ENCODE measurements around the gene PLB1.

PLB1 gene

DNA sequence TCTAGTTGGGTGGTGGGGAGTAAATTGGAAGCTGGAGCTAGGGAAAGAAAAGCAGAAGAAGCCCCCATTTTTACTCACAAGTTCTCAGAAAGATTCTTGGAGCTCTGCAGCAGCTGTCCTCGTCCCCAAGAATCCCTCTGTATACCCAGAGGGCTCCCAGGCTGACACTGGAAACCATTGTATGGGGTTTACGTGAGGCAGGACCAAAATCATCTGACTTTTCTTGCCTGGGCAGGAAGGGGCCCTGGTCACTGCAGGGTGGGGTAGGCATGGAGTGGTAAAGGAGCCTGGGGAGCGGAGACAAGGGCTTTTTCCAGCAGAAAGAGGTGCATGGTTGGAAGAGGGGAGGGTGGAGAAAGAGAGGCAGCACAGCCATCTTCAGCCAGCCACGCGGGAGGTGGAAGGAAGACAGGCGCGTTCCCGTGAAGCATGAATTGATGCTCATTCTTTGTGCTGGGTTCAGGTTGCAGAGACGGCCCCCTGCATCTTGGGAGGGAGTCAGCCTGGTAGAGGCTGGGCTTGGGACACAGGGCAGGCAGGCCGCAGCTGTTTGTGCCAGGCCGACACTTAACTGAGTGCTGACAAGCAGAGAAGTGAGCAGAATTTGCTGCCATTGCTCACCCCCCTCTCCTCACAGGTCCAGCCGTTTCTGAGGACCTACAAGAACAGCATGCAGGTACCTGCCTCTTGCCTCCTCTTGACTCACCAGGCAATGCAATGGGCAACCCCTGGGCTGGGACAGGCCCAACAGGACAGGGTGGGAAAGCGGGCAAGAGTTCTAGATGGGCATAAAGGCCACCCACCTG lies 94.8 kb downstream of the PLB1 start:
- DNase-seq (ENCODE audit: low spot score): no peak

- no peak for DNase-seq (ENCODE audit: low spot score)
Observed at GRCh38 chr2:28591711-28592335, 96.0 kb downstream of the PLB1 start.

GRCh38 chr2:28592481-28592880 lies 96.6 kb downstream of the PLB1 start:
- no peak for DNase-seq (ENCODE audit: low spot score)

DNA sequence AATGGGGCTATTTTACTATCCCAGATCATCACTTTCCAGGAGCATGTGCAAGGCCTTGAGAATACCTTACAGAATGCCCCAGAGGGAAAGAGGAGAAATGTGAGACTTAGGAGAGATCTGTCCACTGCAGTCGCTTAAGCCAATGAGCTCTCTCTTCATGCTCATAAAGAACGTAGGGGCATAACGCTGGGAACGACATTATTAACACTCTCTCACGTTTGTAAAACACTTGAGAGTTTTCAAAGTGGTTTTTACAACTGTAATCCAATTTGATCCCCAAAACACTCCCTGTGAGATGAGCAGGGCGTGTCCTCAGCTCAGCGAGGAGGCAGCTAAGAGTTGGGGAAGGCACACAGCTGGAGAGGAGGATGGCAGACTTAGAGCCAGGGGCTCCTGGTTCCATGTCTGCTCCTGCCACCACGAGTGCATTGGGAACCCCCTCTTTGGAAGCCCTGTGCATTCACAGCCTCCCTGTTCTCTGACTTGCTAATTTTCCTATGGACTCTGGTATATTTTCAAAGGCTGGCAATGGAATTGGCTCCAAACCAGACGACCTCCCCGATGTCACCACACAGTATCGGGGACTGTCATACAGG lies 97.4 kb downstream of the PLB1 start:
- no peak for DNase-seq (ENCODE audit: low spot score)

DNA sequence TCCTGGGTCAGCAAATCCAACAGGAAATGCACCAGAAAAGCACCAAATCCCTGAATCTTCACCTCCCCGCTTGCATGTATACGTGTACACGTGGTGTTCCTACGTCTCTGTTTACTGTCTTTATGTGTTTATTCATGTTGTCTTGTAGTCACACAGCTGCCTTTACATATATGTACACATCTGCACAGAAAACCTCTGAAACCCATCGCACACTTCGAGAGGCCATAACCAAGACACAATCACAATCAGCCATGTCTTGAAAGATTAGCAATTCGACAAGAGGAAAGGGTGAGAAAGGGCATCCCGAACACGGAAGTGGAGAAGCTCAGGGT lies 98.1 kb downstream of the PLB1 start:
- no peak for DNase-seq (ENCODE audit: low spot score)

- peak; percentile 75 for DNase-seq (ENCODE audit: low spot score)
Observed at GRCh38 chr2:28594332-28595108, 98.7 kb downstream of the PLB1 start.

DNA sequence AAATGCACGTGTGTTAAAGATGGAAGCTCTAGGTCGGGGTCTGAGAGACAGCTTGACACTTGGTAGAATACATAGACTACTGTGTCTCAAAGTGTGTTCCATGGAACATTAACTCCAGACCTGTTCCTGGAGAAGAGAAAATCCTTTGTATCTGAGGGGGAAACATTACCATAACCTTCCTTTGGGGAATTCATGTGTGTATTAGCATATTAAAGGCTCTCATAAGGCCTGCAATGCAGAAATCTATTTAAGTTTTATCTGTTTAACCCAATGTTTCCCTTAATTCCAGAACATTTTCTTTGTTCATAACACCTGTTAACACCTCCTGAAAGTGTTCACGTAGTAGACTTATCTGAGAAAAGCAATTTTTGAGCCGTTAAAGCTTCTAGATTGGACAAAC lies 99.5 kb downstream of the PLB1 start:
- no peak for DNase-seq (ENCODE audit: low spot score)

- no peak for DNase-seq (ENCODE audit: low spot score)
Observed at GRCh38 chr2:28598484-28598883, 102.6 kb downstream of the PLB1 start.

DNA sequence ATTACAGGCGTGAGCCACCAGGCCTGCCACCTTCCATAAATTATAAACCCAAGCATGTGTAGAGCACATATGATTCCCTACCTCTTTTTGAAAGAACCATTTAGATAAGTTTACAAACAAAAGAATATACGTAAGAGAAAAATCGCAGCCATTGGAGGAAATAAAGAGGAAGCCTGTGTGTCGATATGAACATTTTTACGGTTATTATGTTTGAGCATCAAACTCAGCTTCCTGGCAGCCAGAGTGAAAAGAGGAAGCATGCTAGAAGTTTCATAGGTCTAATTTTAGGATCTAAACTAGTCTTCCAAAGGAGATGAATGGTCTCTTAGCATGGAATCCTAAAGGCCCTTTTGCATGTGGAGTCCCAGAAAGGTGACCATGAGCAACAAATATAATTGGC lies 104.3 kb downstream of the PLB1 start:
- DNase-seq (ENCODE audit: low spot score): no peak

- DNase-seq (ENCODE audit: low spot score): no peak
Observed at GRCh38 chr2:28601616-28602015, 105.8 kb downstream of the PLB1 start.

DNA sequence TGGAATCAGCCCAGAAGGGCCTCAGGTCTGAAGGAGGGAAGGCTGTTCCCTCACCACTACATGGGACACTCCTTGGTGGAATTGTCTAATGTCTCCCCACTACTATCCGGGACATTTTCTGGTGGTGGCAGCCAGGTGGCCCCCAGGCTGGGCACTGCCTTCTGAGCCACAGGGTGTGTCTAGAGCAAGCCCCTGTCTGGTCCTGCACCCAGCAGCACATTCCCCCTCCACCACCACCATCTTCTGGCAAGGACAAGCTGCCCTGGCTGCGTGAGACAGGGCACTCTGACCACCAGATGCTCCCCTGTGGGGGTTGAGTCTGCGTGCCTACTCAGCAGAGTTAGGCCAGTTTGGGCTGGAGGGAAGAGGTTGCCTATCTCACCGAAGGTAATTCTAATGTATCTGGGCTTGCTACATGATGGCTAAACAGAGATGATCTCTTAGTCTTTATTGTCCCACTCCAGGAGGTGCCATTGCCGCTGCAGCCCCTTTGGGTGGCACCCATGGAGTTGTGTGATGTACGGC lies 106.3 kb downstream of the PLB1 start:
- DNase-seq (ENCODE audit: low spot score): no peak

GRCh38 chr2:28602751-28603639 lies 107.1 kb downstream of the PLB1 start:
- DNase-seq (ENCODE audit: low spot score): no peak

- DNase-seq (ENCODE audit: low spot score): no peak
Observed at GRCh38 chr2:28603821-28604220, 108.0 kb downstream of the PLB1 start.

GRCh38 chr2:28604284-28604843 lies 108.5 kb downstream of the PLB1 start:
- DNase-seq (ENCODE audit: low spot score): no peak

- no peak for DNase-seq (ENCODE audit: low spot score)
Observed at GRCh38 chr2:28606986-28607441, 111.2 kb downstream of the PLB1 start.

DNA sequence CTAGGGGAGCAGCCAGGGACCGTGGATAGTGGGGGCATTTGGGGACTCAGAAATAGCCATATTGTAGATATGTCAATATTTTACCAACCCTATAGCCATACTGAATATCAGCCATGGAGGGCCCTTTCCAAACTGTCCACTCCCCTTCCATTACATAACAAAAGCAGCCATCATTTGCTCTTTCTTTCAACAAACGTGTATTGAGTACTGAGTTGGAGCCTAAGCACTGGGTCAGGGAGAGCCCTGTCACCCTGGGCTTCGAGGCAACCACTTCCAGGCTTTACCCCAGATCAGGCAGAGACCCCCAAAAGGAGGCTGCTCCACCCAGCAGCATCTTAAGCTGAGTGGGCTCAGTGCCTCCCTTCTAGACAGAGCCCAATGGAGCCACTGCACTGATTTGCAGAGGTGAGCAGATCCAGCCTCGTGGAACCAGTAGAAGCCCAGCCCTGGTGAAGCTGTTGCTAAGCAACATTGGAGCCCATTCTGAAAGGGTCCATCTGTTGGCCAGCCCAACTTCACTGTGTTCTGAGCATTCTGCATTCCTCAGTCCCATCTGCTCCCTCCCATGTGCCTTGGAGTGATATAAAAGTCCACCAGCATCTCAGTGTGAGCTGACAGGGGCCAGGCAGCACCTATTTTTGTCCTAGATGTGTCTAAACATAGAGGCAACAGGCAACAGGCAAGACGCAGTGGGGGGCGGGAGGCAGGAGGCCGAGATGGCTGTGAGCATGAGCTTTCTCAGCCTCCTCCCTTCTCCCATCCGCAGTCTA lies 112.1 kb downstream of the PLB1 start:
- DNase-seq (ENCODE audit: low spot score): no peak

- DNase-seq (ENCODE audit: low spot score): no peak
Observed at GRCh38 chr2:28608500-28609424, 112.9 kb downstream of the PLB1 start.

- DNase-seq (ENCODE audit: low spot score): no peak
Observed at GRCh38 chr2:28610583-28611201, 114.8 kb downstream of the PLB1 start.
